ENCODE data around the gene EVX2.

Gene EVX2

DNA sequence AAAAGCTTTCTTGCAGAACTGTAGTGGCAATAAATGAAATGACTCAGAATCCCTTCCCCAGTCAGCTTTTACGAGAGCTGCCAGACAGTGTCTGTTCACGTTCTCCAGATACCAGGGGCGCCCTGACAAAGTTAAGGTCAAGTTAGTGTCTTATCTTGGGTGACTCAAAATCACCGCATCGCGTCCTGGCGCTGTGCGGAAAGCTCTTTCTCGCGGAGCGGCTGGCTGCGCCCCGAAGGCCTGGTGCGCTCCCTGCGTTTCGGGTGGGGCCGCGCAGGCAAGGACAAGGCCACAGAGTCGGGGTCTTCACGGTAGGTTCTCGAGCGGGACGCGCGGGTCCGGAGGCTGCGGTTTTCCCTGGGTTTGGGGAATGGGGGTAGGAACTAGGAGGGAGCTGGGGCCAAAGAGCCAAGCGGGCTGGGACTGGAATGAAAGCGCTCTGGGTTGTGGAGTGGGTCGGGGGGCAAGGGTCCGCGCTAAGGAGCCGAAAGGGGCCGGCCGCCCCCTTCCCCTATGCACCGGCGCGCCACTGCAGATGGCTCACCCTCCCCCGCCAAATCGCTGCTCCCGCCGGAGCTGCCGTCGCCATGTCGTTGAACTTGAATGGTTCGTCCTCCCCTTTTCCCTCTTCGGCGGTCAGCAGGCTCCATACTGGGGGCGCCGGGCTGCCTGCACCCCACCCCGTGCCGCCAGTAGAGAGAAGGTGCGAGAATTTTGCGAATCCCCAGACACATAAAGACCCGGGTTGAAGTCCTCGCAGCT, 20.7 kb upstream of the EVX2 start (continued):
- TF ChIP-seq, protein P1, sequence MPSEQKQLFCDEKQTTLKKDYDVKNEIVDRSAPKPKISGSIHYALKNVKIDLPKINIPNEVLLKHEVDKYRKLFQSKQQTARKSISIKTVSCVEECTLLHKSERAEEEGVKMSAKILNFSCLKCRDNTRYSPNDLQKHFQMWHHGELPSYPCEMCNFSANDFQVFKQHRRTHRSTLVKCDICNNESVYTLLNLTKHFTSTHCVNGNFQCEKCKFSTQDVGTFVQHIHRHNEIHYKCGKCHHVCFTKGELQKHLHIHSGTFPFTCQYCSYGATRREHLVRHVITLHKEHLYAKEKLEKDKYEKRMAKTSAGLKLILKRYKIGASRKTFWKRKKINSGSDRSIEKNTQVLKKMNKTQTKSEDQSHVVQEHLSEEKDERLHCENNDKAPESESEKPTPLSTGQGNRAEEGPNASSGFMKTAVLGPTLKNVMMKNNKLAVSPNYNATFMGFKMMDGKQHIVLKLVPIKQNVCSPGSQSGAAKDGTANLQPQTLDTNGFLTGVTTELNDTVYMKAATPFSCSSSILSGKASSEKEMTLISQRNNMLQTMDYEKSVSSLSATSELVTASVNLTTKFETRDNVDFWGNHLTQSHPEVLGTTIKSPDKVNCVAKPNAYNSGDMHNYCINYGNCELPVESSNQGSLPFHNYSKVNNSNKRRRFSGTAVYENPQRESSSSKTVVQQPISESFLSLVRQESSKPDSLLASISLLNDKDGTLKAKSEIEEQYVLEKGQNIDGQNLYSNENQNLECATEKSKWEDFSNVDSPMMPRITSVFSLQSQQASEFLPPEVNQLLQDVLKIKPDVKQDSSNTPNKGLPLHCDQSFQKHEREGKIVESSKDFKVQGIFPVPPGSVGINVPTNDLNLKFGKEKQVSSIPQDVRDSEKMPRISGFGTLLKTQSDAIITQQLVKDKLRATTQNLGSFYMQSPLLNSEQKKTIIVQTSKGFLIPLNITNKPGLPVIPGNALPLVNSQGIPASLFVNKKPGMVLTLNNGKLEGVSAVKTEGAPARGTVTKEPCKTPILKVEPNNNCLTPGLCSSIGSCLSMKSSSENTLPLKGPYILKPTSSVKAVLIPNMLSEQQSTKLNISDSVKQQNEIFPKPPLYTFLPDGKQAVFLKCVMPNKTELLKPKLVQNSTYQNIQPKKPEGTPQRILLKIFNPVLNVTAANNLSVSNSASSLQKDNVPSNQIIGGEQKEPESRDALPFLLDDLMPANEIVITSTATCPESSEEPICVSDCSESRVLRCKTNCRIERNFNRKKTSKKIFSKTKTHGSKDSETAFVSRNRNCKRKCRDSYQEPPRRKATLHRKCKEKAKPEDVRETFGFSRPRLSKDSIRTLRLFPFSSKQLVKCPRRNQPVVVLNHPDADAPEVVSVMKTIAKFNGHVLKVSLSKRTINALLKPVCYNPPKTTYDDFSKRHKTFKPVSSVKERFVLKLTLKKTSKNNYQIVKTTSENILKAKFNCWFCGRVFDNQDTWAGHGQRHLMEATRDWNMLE (tag by site-specific recombination; conservative IDR thresholded peaks at IDR 0.05; ENCODE audit: low read depth) = no peak
- TF ChIP-seq KLF16 (tag by site-specific recombination; IDR thresholded peaks at IDR 0.05) = no peak
- no peak for TF ChIP-seq OSR2 (tag by site-specific recombination; IDR thresholded peaks at IDR 0.05)
- peak; percentile 50; the same call in 1 of the 2 replicates for TF ChIP-seq ZNF501 (tag by site-specific recombination; IDR thresholded peaks at IDR 0.05)
- TF ChIP-seq SP3 (tag by site-specific recombination; IDR thresholded peaks at IDR 0.05) = no peak
- TF ChIP-seq ZNF202 (tag by site-specific recombination; IDR thresholded peaks at IDR 0.05; ENCODE audit: borderline replicate concordance) = no peak
- no peak for TF ChIP-seq ZNF175 (tag by site-specific recombination; IDR thresholded peaks at IDR 0.05)
- TF ChIP-seq, protein P2, sequence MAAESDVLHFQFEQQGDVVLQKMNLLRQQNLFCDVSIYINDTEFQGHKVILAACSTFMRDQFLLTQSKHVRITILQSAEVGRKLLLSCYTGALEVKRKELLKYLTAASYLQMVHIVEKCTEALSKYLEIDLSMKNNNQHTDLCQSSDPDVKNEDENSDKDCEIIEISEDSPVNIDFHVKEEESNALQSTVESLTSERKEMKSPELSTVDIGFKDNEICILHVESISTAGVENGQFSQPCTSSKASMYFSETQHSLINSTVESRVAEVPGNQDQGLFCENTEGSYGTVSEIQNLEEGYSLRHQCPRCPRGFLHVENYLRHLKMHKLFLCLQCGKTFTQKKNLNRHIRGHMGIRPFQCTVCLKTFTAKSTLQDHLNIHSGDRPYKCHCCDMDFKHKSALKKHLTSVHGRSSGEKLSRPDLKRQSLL (tag by site-specific recombination; IDR thresholded peaks at IDR 0.05) = no peak
- TF ChIP-seq ZEB2 (tag by site-specific recombination; IDR thresholded peaks at IDR 0.05) = peak; percentile 83
- TF ChIP-seq ZNF837 (tag by site-specific recombination; IDR thresholded peaks at IDR 0.05) = no peak
- TF ChIP-seq ZNF707 (tag by site-specific recombination; IDR thresholded peaks at IDR 0.05) = no peak
- TF ChIP-seq ZNF292 (tag by site-specific recombination; IDR thresholded peaks at IDR 0.05; ENCODE audit: borderline replicate concordance, low read depth) = no peak
- no peak for TF ChIP-seq ZNF544 (tag by site-specific recombination; IDR thresholded peaks at IDR 0.05)
- TF ChIP-seq TRIM28 (IDR thresholded peaks at IDR 0.05; ENCODE audit: borderline replicate concordance, low read length) = no peak
- TF ChIP-seq ZNF585B (tag by site-specific recombination; IDR thresholded peaks at IDR 0.05) = no peak
- TF ChIP-seq ZNF324 (tag by site-specific recombination; IDR thresholded peaks at IDR 0.05) = no peak
- no peak for TF ChIP-seq ZNF558 (tag by site-specific recombination; IDR thresholded peaks at IDR 0.05)
- no peak for TF ChIP-seq ZNF114 (tag by site-specific recombination; IDR thresholded peaks at IDR 0.05)
- no peak for TF ChIP-seq OVOL3 (tag by site-specific recombination; IDR thresholded peaks at IDR 0.05)
- TF ChIP-seq ZNF600 (tag by site-specific recombination; IDR thresholded peaks at IDR 0.05) = no peak; the same call in 1 of the 2 replicates
- no peak for TF ChIP-seq ZNF548 (tag by site-specific recombination; IDR thresholded peaks at IDR 0.05)
- TF ChIP-seq ZNF777 (tag by site-specific recombination; IDR thresholded peaks at IDR 0.05; ENCODE audit: borderline replicate concordance) = no peak
- no peak for TF ChIP-seq KLF7 (tag by site-specific recombination; IDR thresholded peaks at IDR 0.05; ENCODE audit: borderline replicate concordance)
- TF ChIP-seq ZNF843 (tag by site-specific recombination; IDR thresholded peaks at IDR 0.05) = peak; percentile 84
- TF ChIP-seq ZNF529 (tag by site-specific recombination; IDR thresholded peaks at IDR 0.05; ENCODE audit: insufficient replicate concordance) = no peak
- TF ChIP-seq ZNF266 (tag by site-specific recombination; IDR thresholded peaks at IDR 0.05; ENCODE audit: low read depth) = no peak
- no peak for TF ChIP-seq ZNF169 (tag by site-specific recombination; IDR thresholded peaks at IDR 0.05)
- no peak for TF ChIP-seq YY2 (tag by site-specific recombination; IDR thresholded peaks at IDR 0.05)
- TF ChIP-seq, protein P3, sequence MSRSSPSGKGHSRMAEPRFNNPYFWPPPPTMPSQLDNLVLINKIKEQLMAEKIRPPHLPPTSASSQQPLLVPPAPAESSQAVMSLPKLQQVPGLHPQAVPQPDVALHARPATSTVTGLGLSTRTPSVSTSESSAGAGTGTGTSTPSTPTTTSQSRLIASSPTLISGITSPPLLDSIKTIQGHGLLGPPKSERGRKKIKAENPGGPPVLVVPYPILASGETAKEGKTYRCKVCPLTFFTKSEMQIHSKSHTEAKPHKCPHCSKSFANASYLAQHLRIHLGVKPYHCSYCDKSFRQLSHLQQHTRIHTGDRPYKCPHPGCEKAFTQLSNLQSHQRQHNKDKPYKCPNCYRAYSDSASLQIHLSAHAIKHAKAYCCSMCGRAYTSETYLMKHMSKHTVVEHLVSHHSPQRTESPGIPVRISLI (tag by site-specific recombination; IDR thresholded peaks at IDR 0.05) = no peak
- no peak for TF ChIP-seq SP2 (tag by site-specific recombination; IDR thresholded peaks at IDR 0.05)
- no peak for TF ChIP-seq ZNF248 (tag by site-specific recombination; IDR thresholded peaks at IDR 0.05)
- no peak for TF ChIP-seq ZNF155 (tag by site-specific recombination; IDR thresholded peaks at IDR 0.05)
- no peak for TF ChIP-seq GLI4 (tag by site-specific recombination; IDR thresholded peaks at IDR 0.05)
- TF ChIP-seq ZNF311 (tag by site-specific recombination; IDR thresholded peaks at IDR 0.05; ENCODE audit: borderline replicate concordance) = no peak
